GM23338 (cell line): ENCODE data around the gene XYLT1.

Experiments used
- CREB1 ChIP-seq: fragments of 250-450 bp; sonication (Bioruptor Pico); IDR thresholded peaks from 2 replicates; pipeline ENCODE4 v1.5.0; 2020; ENCODE audit warnings: low read depth, mild to moderate bottlenecking, moderate library complexity
- EZH2 ChIP-seq: fragments of 200-600 bp; sonication (generic); IDR thresholded peaks from one replicate; pipeline ENCODE4 v1.8.0; 2017; ENCODE audit warnings: antibody characterized with exemption, mild to moderate bottlenecking, low read depth; ENCODE audit not compliant: unreplicated experiment
- EZH2phosphoT487 ChIP-seq: fragments of 200-600 bp; sonication (generic); IDR thresholded peaks from one replicate; pipeline ENCODE4 v1.8.1; 2018; ENCODE audit warnings: antibody characterized with exemption; ENCODE audit not compliant: unreplicated experiment
- JUNB ChIP-seq: IDR thresholded peaks from one replicate; pipeline ENCODE4 v1.6.1; 2016; ENCODE audit warnings: antibody characterized with exemption; ENCODE audit not compliant: unreplicated experiment
- NANOG ChIP-seq: IDR thresholded peaks from 2 replicates; pipeline ENCODE4 v1.6.1; 2016; ENCODE audit warnings: antibody characterized with exemption, borderline replicate concordance
- POLR2AphosphoS5 ChIP-seq: IDR thresholded peaks from 2 replicates; pipeline ENCODE4 v1.6.1; 2016; ENCODE audit warnings: antibody characterized with exemption, low read depth
- STAT1 ChIP-seq: IDR thresholded peaks from one replicate; pipeline ENCODE4 v1.6.1; 2016; ENCODE audit warnings: antibody characterized with exemption; ENCODE audit not compliant: unreplicated experiment
- ZNF114 ChIP-seq: fragments of 250-450 bp; sonication (Bioruptor Pico); IDR thresholded peaks from 2 replicates; pipeline ENCODE4 v1.5.0; 2020; ENCODE audit warnings: mild to moderate bottlenecking, moderate library complexity
- TF ChIP-seq, protein P1 (sequence below), 2 experiments: fragments of 200-600 bp in 1 of 2; sonication (generic) in 1 of 2; conservative IDR thresholded peaks; 2 replicates each; pipeline versions ENCODE4 v1.5.1 to v1.6.1; 2016 to 2017; ENCODE audit warnings: antibody characterized with exemption in 2 of 2, low read depth in 2 of 2, mild to moderate bottlenecking in 2 of 2, moderate library complexity in 1 of 2
- TF ChIP-seq, protein P2 (sequence below): IDR thresholded peaks from one replicate; pipeline ENCODE4 v1.6.1; 2018; ENCODE audit warnings: antibody characterized with exemption; ENCODE audit not compliant: unreplicated experiment
- TF ChIP-seq, protein P3 (sequence below): IDR thresholded peaks from 2 replicates; pipeline ENCODE4 v1.6.1; 2016; ENCODE audit warnings: antibody characterized with exemption

DNA sequence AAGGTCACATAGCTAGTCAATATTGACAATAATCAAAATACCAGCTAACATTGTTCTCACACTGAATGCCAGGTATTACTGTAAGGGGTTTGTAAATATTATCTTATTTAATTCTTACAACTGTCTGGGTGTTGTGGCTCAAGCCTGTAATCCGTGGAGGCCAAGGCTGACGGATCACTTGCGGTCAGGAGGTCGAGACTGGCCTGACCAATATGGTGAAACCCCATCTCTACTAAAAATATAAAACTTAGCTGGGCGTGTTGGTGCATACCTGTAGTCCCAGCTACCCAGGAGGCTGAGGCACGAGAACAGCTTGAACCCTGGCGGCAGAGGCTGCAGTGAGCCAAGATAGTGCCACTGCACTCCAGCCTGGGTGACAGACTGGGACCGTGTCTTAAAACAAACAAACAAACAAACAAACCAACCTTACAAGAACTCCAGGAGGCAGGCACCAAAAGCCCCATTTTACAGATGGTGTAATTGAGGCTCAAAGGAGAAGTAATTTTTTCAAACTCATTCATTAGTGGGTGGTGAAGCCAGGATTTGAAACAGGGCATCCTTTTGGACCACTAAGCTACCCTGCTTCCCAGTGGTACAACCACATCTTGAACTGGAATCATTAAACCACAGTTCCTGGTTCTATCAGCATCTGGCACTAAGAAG is 104.3 kb downstream of the XYLT1 start:
- TF ChIP-seq, protein P1, sequence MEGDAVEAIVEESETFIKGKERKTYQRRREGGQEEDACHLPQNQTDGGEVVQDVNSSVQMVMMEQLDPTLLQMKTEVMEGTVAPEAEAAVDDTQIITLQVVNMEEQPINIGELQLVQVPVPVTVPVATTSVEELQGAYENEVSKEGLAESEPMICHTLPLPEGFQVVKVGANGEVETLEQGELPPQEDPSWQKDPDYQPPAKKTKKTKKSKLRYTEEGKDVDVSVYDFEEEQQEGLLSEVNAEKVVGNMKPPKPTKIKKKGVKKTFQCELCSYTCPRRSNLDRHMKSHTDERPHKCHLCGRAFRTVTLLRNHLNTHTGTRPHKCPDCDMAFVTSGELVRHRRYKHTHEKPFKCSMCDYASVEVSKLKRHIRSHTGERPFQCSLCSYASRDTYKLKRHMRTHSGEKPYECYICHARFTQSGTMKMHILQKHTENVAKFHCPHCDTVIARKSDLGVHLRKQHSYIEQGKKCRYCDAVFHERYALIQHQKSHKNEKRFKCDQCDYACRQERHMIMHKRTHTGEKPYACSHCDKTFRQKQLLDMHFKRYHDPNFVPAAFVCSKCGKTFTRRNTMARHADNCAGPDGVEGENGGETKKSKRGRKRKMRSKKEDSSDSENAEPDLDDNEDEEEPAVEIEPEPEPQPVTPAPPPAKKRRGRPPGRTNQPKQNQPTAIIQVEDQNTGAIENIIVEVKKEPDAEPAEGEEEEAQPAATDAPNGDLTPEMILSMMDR (conservative IDR thresholded peaks at IDR 0.05; ENCODE audit: low read depth in 2 of 2): no peak
- TF ChIP-seq EZH2 (no peak), POLR2AphosphoS5 (no peak), CREB1 (CRISPR knock-in tag) (no peak), EZH2phosphoT487 (no peak), JUNB (no peak), NANOG (no peak), ZNF114 (CRISPR knock-in tag) (no peak), STAT1 (no peak)
- TF ChIP-seq, protein P2, sequence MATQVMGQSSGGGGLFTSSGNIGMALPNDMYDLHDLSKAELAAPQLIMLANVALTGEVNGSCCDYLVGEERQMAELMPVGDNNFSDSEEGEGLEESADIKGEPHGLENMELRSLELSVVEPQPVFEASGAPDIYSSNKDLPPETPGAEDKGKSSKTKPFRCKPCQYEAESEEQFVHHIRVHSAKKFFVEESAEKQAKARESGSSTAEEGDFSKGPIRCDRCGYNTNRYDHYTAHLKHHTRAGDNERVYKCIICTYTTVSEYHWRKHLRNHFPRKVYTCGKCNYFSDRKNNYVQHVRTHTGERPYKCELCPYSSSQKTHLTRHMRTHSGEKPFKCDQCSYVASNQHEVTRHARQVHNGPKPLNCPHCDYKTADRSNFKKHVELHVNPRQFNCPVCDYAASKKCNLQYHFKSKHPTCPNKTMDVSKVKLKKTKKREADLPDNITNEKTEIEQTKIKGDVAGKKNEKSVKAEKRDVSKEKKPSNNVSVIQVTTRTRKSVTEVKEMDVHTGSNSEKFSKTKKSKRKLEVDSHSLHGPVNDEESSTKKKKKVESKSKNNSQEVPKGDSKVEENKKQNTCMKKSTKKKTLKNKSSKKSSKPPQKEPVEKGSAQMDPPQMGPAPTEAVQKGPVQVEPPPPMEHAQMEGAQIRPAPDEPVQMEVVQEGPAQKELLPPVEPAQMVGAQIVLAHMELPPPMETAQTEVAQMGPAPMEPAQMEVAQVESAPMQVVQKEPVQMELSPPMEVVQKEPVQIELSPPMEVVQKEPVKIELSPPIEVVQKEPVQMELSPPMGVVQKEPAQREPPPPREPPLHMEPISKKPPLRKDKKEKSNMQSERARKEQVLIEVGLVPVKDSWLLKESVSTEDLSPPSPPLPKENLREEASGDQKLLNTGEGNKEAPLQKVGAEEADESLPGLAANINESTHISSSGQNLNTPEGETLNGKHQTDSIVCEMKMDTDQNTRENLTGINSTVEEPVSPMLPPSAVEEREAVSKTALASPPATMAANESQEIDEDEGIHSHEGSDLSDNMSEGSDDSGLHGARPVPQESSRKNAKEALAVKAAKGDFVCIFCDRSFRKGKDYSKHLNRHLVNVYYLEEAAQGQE: no peak
- TF ChIP-seq, protein P3, sequence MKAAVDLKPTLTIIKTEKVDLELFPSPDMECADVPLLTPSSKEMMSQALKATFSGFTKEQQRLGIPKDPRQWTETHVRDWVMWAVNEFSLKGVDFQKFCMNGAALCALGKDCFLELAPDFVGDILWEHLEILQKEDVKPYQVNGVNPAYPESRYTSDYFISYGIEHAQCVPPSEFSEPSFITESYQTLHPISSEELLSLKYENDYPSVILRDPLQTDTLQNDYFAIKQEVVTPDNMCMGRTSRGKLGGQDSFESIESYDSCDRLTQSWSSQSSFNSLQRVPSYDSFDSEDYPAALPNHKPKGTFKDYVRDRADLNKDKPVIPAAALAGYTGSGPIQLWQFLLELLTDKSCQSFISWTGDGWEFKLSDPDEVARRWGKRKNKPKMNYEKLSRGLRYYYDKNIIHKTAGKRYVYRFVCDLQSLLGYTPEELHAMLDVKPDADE: no peak
